Smooth muscle cell (in vitro differentiated cells): ENCODE measurements around the gene CDADC1. TPM values are rescaled to one million over a fixed set of nuclear protein-coding genes. Genes with fewer than 3 reads are reported as not detected.

Experiments
- DNase-seq: peaks from one replicate; lab custom pipeline; 2025; ENCODE audit not compliant: unreplicated experiment; lab: John Stamatoyannopoulos, UW
- H2AFZ ChIP-seq: fragments of 200-600 bp; sonication (generic); 2 replicates; pipeline ENCODE4 v1.6.0; 2016; ENCODE audit warnings: antibody characterized with exemption, low read depth, mild to moderate bottlenecking
- H3F3A ChIP-seq: fragments of 200-600 bp; sonication (generic); 2 replicates; pipeline ENCODE4 v1.6.0; 2017; ENCODE audit warnings: antibody characterized with exemption, low read depth
- H3K27ac ChIP-seq: fragments of 200-600 bp; sonication (generic); 2 replicates; pipeline ENCODE4 v1.5.1; 2016; ENCODE audit warnings: low read depth, mild to moderate bottlenecking
- H3K27me3 ChIP-seq: fragments of 200-600 bp; sonication (generic); 2 replicates; pipeline ENCODE4 v1.6.1; 2016; ENCODE audit warnings: low read depth, mild to moderate bottlenecking
- H3K36me3 ChIP-seq: fragments of 200-600 bp; sonication (generic); 2 replicates; pipeline ENCODE4 v1.5.1; 2016; ENCODE audit warnings: low read depth
- H3K4me1 ChIP-seq: fragments of 200-600 bp; sonication (generic); 2 replicates; pipeline ENCODE4 v1.5.1; 2016; ENCODE audit warnings: low read depth
- H3K4me2 ChIP-seq: fragments of 200-600 bp; sonication (generic); 2 replicates; pipeline ENCODE4 v1.6.0; 2016; ENCODE audit warnings: mild to moderate bottlenecking
- H3K4me3 ChIP-seq: fragments of 200-600 bp; sonication (generic); 2 replicates; pipeline ENCODE4 v1.5.1; 2016; ENCODE audit warnings: mild to moderate bottlenecking
- H3K79me2 ChIP-seq: fragments of 200-600 bp; sonication (generic); 2 replicates; pipeline ENCODE4 v1.6.0; 2016; ENCODE audit warnings: low read depth, mild to moderate bottlenecking
- H3K9ac ChIP-seq: fragments of 200-600 bp; sonication (generic); 2 replicates; pipeline ENCODE4 v1.6.0; 2016; ENCODE audit warnings: low read depth
- H3K9me3 ChIP-seq: fragments of 200-600 bp; sonication (generic); replicated peaks from 2 replicates; pipeline ENCODE4 v1.5.1; 2016; ENCODE audit warnings: low read depth
- H4K20me1 ChIP-seq: fragments of 200-600 bp; sonication (generic); 2 replicates; pipeline ENCODE4 v1.6.0; 2016; ENCODE audit warnings: low read depth
- CTCF ChIP-seq: fragments of 200-600 bp; sonication (generic); IDR thresholded peaks from 2 replicates; pipeline ENCODE4 v1.5.1; 2017; ENCODE audit warnings: borderline replicate concordance, mild to moderate bottlenecking, antibody characterized with exemption; ENCODE audit not compliant: insufficient read depth, poor library complexity, severe bottlenecking
- WGBS: methylation state at CpG from one replicate; pipeline ENCODE4 v1.1.7; 2016; ENCODE audit warnings: low lambda C conversion rate; 5-methylcytosine and 5-hydroxymethylcytosine counted together
- polyA plus RNA-seq: library from polyadenylated mRNA; unstranded; fragments of >200 nt; fragmentation: Nextera tagmentation; extraction: Ambion mirVana; gene quantifications from 2 replicates; pipeline ENCODE4 v1.2.1, GENCODE V29; 2016
- total RNA-seq: library from RNA; depleted of rRNA; stranded (reverse); fragments of >200 nt; gene quantifications from 2 replicates; pipeline ENCODE4 v1.2.3, GENCODE V29; 2014

The CDADC1 gene
- total and polyA plus RNA-seq, 2 experiments from 2014 or later = 11.1 to 22.6 TPM

- Histone ChIP-seq H3K4me1 (no peaks in the 10 kb centered on the region), H3K27ac (no peak overlapping the region)
- WGBS = 91% methylated on average over 15 of the region's 15 CpGs
Observed at GRCh38 chr13:49305792-49306425, 58.2 kb downstream of the CDADC1 start.

GRCh38 chr13:49307365-49307764, 59.6 kb downstream of the CDADC1 start:
- Histone ChIP-seq H3K79me2 (no peaks in the 10 kb centered on the region), H3K9me3 (no peaks in the 10 kb centered on the region), H2AFZ (no peak overlapping the region), H3K9ac (no peak overlapping the region), H3F3A (no peaks in the 10 kb centered on the region), H3K27ac (no peak overlapping the region), H3K4me2 (no peak overlapping the region), H3K4me3 (no peak overlapping the region), H3K36me3 (no peaks in the 10 kb centered on the region), H3K27me3 (no peaks in the 10 kb centered on the region), H4K20me1 (no peaks in the 10 kb centered on the region), H3K4me1 (no peaks in the 10 kb centered on the region)
- WGBS = 96% methylated on average over 6 of the region's 6 CpGs
- TF ChIP-seq CTCF = no peak
- no peak for DNase-seq

More at GRCh38 chr13:49305792-49306425, 58.2 kb downstream of the CDADC1 start:
- no peak for DNase-seq
- TF ChIP-seq CTCF = no peak
- no peak overlapping the region for H3K4me3 ChIP-seq
- no peaks in the 10 kb centered on the region for H3K36me3 ChIP-seq
- H2AFZ ChIP-seq = no peak overlapping the region
- H3F3A ChIP-seq = no peaks in the 10 kb centered on the region
- no peaks in the 10 kb centered on the region for H3K9me3 ChIP-seq
- H3K4me2 ChIP-seq = no peak overlapping the region
- no peaks in the 10 kb centered on the region for H3K79me2 ChIP-seq
- no peak overlapping the region for H3K9ac ChIP-seq
- no peaks in the 10 kb centered on the region for H4K20me1 ChIP-seq
- no peaks in the 10 kb centered on the region for H3K27me3 ChIP-seq

- Histone ChIP-seq H3K4me1 (no peaks in the 10 kb centered on the region), H4K20me1 (no peaks in the 10 kb centered on the region), H3K79me2 (no peaks in the 10 kb centered on the region), H3F3A (no peaks in the 10 kb centered on the region), H3K4me2 (no peak overlapping the region), H3K4me3 (no peak overlapping the region), H3K36me3 (no peaks in the 10 kb centered on the region), H3K27ac (peak overlapping the region; percentile 38), H3K9me3 (no peaks in the 10 kb centered on the region), H3K9ac (no peak overlapping the region), H3K27me3 (no peaks in the 10 kb centered on the region), H2AFZ (no peak overlapping the region)
- 81% methylated on average over 7 of the region's 7 CpGs for WGBS
- TF ChIP-seq CTCF = no peak
- no peak for DNase-seq
Observed at GRCh38 chr13:49308097-49308875, 60.6 kb downstream of the CDADC1 start.
